Adrenal gland (tissue), 12 donors: ENCODE measurements around the gene FAF1. TPM values are rescaled to one million over a fixed set of nuclear protein-coding genes. Genes with fewer than 3 reads are reported as not detected.

Experiments used
- DNase-seq, 7 donors: peaks; one replicate each; pipeline ENCODE4 v3.0.0-alpha.2; 2019 to 2020
- H3K27ac ChIP-seq, 5 donors: fragments of 200-600 bp; sonication (generic) in 4 of 5; 1 replicate in 3 of 5; 2 replicates in 2 of 5; pipeline versions ENCODE4 v1.5.1 to v1.8.0; 2016 to 2020; ENCODE audit warnings: mild to moderate bottlenecking in 1 of 5
- H3K27me3 ChIP-seq: fragments of 200-600 bp; 2 replicates; pipeline ENCODE4 v1.8.0; 2021
- H3K36me3 ChIP-seq, 2 donors: fragments of 200-600 bp; replicated peaks in 1 of 2; 1 replicate in 1 of 2; 2 replicates in 1 of 2; pipeline versions ENCODE4 v1.5.1 to v1.8.0; 2018 to 2022
- H3K4me1 ChIP-seq, 2 donors: fragments of 200-600 bp; replicated peaks in 1 of 2; 1 replicate in 1 of 2; 2 replicates in 1 of 2; pipeline versions ENCODE4 v1.5.1 to v1.8.0; 2018 to 2021
- H3K4me3 ChIP-seq, 4 donors: fragments of 200-600 bp; sonication (generic) in 3 of 4; one replicate each; pipeline ENCODE4 v1.5.1; 2016 to 2018
- H3K9me3 ChIP-seq, 3 donors: fragments of 200-600 bp; sonication (generic) in 1 of 3; replicated peaks in 1 of 3; 1 replicate in 2 of 3; 2 replicates in 1 of 3; pipeline versions ENCODE4 v1.5.1 to v1.8.0; 2016 to 2021
- CTCF ChIP-seq, 6 experiments: fragments of 450-650 bp in 4 of 6; fragments of 200-600 bp in 2 of 6; sonication (generic) in 1 of 6; IDR thresholded peaks; 1 replicate in 5 of 6; 2 replicates in 1 of 6; pipeline versions ENCODE4 v1.5.1 to v1.8.0; 2016 to 2021; ENCODE audit warnings: antibody characterized with exemption in 6 of 6, mild to moderate bottlenecking in 2 of 6, moderate library complexity in 1 of 6
- POLR2A ChIP-seq, 2 donors: fragments of 450-650 bp; IDR thresholded peaks; one replicate each; pipeline ENCODE4 v1.6.1; 2017; ENCODE audit warnings: antibody characterized with exemption in 2 of 2, mild to moderate bottlenecking in 2 of 2, moderate library complexity in 1 of 2
- WGBS, 4 donors: extraction: QIAGEN DNeasy Blood & Tissue Kit in 2 of 4; methylation state at CpG; one replicate each; pipeline versions ENCODE4 v1.1.5 to v1.1.7; 2013 to 2017; 5-methylcytosine and 5-hydroxymethylcytosine counted together
- intact Hi-C, 2 donors: fragments of 100-400 bp; cut with DNase I; formaldehyde crosslinking; loops; one replicate each; pipeline versions ENCODE4 v1.14.1 to v1.15.0; 2022 to 2023
- polyA plus RNA-seq, 3 donors: library from polyadenylated mRNA; stranded (reverse); fragments of 200-250 nt in 2 of 3; fragments of 350-450 nt in 1 of 3; fragmentation: Illumina TruSeq in 1 of 3; extraction: RNeasy Lipid Tissue Mini Kit (QIAGEN cat#74804) in 1 of 3; gene quantifications; one replicate each; pipeline ENCODE4 v1.2.3, GENCODE V29; 2013 to 2014
- total RNA-seq, 9 donors: library from RNA; depleted of rRNA in 4 of 9; stranded (reverse); fragments of >200 nt in 4 of 9; fragments of 120-200 nt in 1 of 9; fragmentation: NEBNext Ultra II Directional in 1 of 9; extraction: Animal tissue kit (Norgen Biotek cat#: 25700) in 1 of 9; gene quantifications; one replicate each; pipeline versions ENCODE4 v1.1.0 to v1.2.4, GENCODE V29; 2013 to 2023
- donor health status: healthy with polysubstance abuse.
- donor health status: Bipolar disorder and iron deficiency.
- donor health status: DM: yes; HTN: yes; CAD: no.
- donor health status: DM: no; HTN: no; CAD: no.
- donor health status: DM: no; HTN: no; CAD: no.
- donor health status: DM: yes; HTN: yes; CAD: no.

FAF1 gene
- total and polyA plus RNA-seq, 12 donors = 23.4 to 88.4 (median 44.5) TPM

DNA sequence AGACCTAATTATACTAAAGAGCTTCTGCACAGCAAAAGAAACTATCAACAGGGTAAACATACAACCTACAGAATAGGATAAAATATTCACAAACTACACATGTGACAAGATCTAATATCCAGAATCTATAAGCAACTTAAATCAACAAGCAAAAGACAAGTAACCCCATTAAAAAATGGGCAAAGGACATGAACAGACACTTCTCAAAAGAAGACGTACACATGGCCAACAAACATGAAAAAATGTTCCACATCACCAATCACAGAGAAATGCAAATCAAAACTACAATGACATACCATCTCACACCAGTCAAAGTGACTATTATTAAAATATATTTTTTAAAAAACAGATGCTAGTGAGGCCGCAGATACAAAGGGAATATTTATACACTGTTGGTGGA, 99.8 kb downstream of the FAF1 start:
- intact Hi-C loops = no loop called here

DNA sequence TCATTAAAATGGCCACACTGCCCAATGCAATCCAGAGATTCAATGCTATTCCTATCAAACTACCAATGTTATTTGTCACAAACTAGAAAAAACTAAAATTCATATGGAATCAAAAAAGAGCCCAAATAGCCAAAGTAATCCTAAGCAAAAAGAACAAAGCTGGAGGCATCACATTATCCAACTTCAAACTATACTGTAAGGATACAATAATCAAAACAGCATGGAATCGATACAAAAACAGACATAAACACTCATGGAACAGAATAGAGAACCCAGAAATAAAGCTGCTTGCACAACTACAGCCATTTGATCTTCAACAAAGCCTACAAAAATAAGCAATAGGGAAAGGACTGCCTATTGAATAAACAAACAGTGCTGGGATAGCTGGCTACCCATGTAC, 100.4 kb downstream of the FAF1 start:
- intact Hi-C loops = no loop called here
- DNase-seq = no peak
- TF ChIP-seq CTCF (IDR thresholded peaks at IDR 0.05) (no peak), POLR2A (IDR thresholded peaks at IDR 0.05) (no peak)
- Histone ChIP-seq H3K4me1 (no peaks in the 10 kb centered on the region), H3K4me3 (no peak overlapping the region), H3K9me3 (no peaks in the 10 kb centered on the region), H3K27ac (no peak overlapping the region), H3K27me3 (no peaks in the 10 kb centered on the region), H3K36me3 (no peaks in the 10 kb centered on the region)
- WGBS, 4 donors = 98 to 100% (median 99%) methylated on average over 1 of the region's 1 CpG

More for the DNA sequence above, 99.8 kb downstream of the FAF1 start:
- DNase-seq = no peak
- no peak overlapping the region for H3K27ac ChIP-seq
- H3K27me3 ChIP-seq = no peaks in the 10 kb centered on the region
- H3K4me1 ChIP-seq = no peaks in the 10 kb centered on the region
- no peaks in the 10 kb centered on the region for H3K36me3 ChIP-seq
- no peaks in the 10 kb centered on the region for H3K9me3 ChIP-seq
- TF ChIP-seq POLR2A (IDR thresholded peaks at IDR 0.05) = no peak
- no peak overlapping the region for H3K4me3 ChIP-seq
- 96 to 100% (median 97%) methylated on average over 2 of the region's 2 CpGs for WGBS, 4 donors

- WGBS, 4 donors = 91 to 100% (median 99%) methylated on average over 1 of the region's 1 CpG
Measured at GRCh38 chr1:50858761-50859160, 101.3 kb downstream of the FAF1 start.

GRCh38 chr1:50857702-50858101, 102.4 kb downstream of the FAF1 start:
- Histone ChIP-seq H3K36me3 (no peaks in the 10 kb centered on the region), H3K9me3 (no peaks in the 10 kb centered on the region), H3K27me3 (no peaks in the 10 kb centered on the region), H3K4me3 (no peak overlapping the region), H3K4me1 (peaks cover 0 to 12% of the 10 kb centered on the region in 2 donors), H3K27ac (no peak overlapping the region)
- TF ChIP-seq POLR2A (IDR thresholded peaks at IDR 0.05) = no peak
- no peak for TF ChIP-seq CTCF (IDR thresholded peaks at IDR 0.05)
- intact Hi-C loops = no loop called here
- DNase-seq = no peak
- WGBS, 4 donors = 90 to 100% (median 97%) methylated on average over 1 of the region's 1 CpG

More at GRCh38 chr1:50858761-50859160, 101.3 kb downstream of the FAF1 start:
- Histone ChIP-seq H3K9me3 (no peaks in the 10 kb centered on the region), H3K4me3 (no peak overlapping the region), H3K36me3 (no peaks in the 10 kb centered on the region), H3K4me1 (peaks cover 0 to 7% of the 10 kb centered on the region in 2 donors), H3K27ac (no peak overlapping the region), H3K27me3 (no peaks in the 10 kb centered on the region)
- DNase-seq = no peak
- TF ChIP-seq POLR2A (IDR thresholded peaks at IDR 0.05) (no peak), CTCF (IDR thresholded peaks at IDR 0.05) (no peak)
- intact Hi-C loops = no loop called here

DNA sequence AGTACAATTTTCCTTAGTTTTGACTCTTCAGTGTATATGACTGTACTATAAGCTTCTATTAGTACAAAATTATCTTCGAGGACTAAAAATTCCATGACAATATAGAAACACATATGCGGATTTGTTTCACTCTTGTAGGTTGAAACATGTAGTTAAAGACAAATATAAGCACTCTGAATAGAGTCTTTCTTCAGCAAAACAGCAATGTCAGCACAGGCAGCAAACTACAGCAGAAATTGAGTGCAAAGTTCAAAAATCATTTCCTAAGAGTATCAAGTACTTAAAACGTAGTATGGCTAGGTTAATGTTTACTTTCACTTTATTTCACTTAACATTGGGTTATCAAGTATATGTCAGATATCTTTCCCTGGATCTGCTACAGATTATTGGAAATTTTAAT, 106.7 kb downstream of the FAF1 start:
- intact Hi-C loops = no loop called here
- WGBS, 4 donors = 71 to 79% (median 78%) methylated on average over 3 of the region's 3 CpGs

More for the DNA sequence above, 106.7 kb downstream of the FAF1 start:
- TF ChIP-seq CTCF (IDR thresholded peaks at IDR 0.05) (no peak), POLR2A (IDR thresholded peaks at IDR 0.05) (no peak)
- no peak for DNase-seq
- no peak overlapping the region for H3K4me3 ChIP-seq
- H3K36me3 ChIP-seq = no peaks in the 10 kb centered on the region
- H3K27ac ChIP-seq = no peak overlapping the region
- no peaks in the 10 kb centered on the region for H3K9me3 ChIP-seq
- peaks cover 0 to 12% of the 10 kb centered on the region in 2 donors for H3K4me1 ChIP-seq
- H3K27me3 ChIP-seq = no peaks in the 10 kb centered on the region
